Activated naive CD4-positive, alpha-beta T cell (primary cell): ENCODE results near the gene CCNY.
"Not testable (repeated sequence)": the region's sequence is repeated elsewhere in the genome, so short reads cannot be mapped to it uniquely, and the experiment has no call there.

Source experiments
- DNase-seq, 4 experiments: peaks; one replicate each; lab custom pipeline; 2025; lab: John Stamatoyannopoulos, UW

Gene CCNY

DNA sequence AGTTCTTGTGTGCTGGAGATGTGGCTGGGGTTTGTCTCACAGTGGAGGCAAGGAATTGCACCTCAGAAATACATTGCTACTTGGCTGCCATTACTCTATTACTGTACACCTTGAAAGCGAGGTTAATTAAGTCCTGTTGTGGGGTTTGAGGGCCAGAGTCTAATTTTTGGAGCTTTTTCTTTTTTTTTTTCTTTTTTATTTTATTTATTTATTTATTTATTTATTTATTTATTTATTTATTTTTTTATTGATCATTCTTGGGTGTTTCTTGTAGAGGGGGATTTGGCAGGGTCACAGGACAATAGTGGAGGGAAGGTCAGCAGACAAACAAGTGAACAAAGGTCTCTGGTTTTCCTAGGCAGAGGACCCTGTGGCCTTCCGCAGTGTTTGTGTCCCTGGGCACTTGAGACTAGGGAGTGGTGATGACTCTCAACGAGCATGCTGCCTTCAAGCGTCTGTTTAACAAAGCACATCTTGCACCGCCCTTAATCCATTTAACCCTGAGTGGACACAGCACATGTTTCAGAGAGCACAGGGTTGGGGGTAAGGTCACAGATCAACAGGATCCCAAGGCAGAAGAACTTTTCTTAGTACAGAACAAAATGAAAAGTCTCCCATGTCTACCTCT, 69.8 kb downstream of the CCNY start:
- not testable (repeated sequence) for DNase-seq

DNA sequence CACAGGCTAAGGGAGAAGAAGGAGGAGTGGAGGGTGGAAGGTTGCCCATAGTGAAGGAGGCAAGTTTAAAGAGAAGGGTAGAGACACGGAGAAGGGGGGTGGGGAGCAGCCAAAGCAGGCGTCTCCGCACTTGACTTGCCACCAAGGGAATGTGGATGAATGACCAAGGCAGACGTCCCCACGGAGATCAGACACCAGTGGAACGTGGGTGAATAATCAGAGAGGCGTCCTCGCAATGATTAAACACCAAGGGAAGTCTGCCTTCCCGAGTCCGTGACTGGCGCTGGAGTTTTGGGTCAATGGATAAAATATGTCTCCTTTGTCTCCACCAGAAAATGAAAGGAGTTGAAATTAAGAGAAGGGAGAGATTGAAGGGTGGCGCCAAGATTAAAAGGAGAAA, 71.4 kb downstream of the CCNY start:
- DNase-seq, result not testable (repeated sequence)

DNA sequence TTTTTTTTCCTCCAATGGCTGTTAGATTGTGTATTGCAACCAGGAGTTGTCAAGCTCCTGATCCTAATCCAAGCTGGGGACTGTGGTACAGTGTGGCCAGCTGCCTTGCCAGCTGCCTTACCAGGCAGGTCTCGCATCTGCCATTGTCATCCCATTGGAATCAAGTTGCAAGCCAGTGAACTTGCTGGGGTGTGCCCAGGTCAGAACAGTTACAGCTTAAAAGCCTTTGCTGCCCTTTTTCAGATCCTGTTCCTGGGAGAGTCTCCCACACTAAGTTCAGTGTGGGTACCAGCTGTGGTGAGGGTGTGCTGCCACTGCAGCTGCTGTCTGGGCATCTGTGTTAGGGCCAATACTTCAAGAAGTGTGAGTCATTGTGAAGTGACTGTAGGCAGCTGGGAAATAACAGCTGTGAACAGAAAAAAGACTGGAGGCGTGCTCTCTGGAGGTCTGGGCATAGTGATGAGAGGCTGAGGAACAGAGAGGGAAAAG, 72.8 kb downstream of the CCNY start:
- no peak for DNase-seq

DNA sequence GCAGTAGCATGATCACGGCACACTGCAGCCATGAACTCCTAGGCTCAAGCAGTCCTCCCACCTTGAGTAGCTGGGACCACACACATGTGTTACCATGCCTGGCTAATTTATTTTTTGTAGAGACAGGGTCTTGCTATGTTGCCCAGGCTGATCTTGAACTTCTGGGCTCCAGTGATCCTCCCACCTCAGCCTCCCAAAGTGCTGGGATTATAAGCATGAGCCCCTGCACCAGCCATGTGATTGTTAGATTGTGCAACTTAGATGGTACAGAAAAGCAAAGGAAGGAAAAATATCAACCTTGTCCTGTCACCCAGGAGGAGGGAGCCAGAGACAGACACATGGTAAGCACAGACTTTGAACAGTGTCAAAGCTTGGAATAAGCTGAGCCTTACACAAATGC, 73.5 kb downstream of the CCNY start:
- DNase-seq, result no peak

DNA sequence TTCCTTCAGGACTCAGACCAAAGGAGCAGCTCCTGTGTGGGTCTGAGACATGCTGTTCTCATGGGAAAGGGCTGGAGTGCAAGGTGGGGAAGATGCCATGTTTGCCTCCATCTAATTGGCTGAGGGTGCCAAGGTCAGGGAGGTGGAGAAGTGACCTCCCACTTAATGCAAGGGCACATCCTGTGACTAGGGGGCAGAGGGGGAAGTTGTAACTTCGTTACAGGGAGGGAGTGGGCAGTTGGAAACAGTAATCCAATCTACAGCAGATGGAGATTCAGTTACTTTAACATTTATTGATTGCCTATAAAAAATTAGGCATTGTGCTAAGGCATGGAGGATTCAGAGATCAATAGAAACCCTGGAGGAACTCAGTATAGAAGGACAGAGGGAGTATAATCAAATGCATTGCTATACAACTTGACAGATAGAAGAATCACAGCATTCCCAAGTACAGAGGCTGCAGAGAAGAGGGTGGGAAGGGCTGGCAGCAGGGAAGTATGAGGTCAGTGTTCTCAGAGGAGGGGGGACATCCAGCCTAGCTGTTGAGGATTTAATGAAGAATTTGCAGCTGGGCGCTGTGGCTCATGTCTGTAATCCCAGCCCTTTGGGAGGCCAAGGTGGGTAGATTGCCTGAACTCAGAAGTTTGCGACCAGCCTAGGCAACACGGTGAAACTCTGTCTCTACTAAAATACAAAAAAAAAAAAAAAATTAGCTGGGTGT, 75.9 kb downstream of the CCNY start:
- no peak for DNase-seq

DNA sequence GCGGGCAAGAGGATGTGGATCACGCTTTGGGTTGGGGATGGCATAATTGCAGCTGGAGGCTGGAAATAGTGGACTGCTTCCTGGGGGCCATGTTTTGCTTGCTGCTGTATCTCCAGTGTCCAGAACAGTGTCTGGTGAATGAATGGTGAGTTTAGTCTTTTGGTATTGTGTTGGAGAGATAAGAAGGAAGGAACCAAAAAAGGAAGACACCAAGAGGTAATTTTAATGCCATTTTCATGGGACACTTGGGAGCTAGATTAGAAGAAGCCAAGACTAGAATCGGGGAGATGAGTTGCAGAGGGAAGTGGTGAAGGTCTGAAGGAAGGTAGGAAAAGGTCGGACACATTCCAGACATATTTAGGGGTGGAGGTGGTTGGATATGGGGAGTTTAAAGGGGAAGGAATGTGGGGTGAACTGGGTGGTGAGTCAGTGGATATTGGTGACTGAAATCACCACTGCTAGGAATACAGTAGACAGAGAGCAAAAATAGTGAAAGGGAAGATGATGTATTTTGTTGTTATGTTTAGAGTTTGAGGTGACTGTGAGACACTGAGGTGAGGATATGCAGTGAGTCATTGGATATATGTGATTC, 76.7 kb downstream of the CCNY start:
- DNase-seq, result no peak

DNA sequence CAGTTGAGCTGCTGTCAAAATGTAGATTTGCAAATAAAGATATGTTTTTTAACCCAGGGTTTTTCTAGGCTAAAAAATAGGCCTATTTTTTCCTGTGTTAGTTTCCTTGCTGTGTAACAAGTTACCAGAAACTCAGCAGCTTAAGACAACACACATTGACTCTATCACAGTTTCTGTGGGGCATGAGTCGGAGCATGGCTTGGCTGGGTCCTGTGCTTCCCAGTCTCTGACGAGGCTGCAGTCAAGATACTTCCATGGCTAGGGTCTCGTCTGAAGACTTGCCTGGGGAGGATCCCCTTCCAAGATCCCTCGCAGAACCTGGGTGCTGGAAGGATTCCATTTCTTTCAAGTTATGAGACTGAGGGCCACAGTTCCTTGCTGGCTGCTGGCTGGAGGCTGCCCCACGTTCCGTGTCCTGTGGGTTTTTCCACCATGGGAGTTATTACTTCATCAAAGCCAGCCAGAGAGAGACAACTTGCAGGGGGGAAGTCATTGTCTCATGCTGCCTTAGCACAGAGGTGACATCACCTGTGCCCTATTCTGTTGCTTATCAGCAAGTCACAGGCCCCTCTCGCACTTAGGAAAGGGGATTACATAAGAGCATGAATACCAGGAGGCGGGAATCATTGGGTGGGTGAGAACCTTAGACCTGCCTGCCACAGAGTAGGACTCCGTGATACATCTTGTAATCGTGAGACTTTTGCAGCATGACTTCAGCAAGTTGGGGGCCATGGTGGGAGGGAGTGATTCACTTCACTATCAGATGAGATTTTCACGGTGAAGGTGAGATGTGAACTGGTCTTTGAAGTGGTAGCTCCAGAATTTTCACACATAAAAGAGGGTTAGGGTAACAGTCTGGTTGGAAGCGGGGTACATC, 77.9 kb downstream of the CCNY start:
- DNase-seq, result no peak

DNA sequence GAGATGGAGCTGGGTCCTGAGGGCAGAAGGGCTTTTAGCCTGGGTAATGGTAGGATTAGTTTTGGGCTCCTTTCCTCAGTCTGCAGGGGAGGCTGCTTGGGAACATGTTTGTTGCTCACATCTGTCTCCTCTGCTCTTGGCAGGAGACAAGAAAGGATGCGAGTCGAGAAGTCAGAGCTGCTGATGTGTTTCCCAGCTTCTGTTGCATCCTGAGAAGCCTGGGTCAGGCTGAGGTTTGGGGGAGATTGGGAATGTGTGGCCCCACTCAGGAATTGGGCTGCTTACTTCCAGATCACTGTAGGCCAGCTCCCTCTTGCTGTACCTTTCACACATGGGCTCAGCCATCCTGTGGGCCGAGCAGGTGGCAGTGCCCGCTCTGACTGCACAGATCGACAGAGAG, 79.2 kb downstream of the CCNY start:
- no peak for DNase-seq

DNA sequence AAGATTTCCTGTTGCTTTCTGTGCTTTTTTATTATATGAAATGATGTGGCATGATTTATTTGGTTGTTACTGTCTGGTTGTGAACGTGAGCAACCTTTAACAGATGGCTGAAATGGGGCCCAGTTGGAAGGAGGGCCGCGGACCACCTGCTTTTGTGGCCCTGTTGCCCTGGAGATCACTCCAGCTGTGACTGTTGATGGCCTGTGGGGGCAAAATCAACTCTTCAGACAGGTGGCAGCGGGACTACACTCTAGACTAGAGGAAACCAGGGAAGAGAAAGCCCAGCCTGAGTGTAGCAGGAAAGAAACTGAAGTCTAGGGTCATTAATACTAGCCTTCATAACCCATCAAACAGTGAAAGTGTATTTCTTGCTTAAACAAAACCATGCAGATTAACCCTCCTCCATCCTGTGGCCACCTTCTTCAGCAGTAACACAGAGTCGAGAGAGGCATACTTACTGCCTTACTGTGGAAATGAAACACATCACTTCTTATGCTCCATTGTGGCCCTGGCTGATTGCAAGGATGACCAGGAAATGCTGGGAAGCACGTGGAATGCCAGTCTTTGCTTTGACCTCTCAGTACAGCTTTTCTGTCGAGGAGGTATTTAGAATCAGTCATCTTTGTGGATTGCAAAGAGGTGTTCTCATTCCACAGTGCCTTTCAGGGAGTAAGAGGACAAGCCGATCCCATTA, 80.5 kb downstream of the CCNY start:
- no peak for DNase-seq

DNA sequence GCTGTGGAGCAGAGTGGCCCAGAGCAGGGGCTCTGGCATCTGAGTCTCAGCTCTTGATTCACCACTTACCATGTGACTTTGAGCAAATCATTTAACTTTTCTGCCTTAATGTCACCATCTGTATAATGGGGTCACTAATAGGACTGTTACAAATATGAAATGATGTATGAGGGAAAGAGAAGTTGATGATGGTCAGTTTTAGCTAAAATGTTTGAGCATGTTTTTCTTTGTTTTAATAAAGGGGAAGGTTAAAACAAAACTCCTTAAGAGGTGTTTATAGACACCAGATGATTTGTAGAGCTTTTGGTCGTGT, 81.0 kb downstream of the CCNY start:
- no peak for DNase-seq

DNA sequence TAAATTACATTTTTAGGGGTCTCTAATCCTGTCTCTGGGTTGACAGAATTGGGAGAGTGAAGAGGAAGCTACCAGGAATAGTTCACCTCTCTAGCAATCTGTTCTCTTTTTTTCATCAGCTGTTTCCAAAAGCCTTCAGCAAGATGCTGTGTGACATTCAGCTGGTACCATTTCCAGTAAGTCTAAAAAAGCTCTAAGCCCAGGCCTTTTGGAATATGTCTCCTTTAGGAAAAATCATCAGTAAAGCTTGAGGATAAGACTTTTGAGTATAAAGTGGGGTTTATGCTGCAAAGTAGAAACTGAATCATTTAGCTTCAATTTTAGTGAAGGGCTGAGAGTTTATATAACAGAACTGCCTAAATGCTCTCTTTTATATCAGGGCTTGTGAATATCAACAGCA, 81.5 kb downstream of the CCNY start:
- DNase-seq, result no peak

DNA sequence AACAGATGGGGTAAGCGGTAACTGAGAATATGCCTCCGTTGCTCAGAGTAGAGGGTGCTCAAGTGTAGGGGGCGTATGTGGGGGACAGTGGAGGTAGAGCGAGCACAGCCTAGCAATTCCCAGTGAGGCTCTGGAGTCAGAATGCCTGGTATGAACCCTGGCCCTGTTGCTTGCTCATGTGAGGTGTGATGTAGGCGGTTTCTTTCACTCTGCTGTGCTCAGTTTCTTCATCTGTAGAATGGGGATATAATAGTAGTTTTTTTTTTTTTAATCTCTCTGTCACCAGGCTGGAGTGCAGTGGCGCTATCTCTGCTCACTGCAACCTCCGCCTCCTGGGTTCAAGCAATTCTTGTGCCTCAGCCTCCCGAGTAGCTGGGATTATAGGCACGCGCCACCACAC, 82.3 kb downstream of the CCNY start:
- not testable (repeated sequence) for DNase-seq

DNA sequence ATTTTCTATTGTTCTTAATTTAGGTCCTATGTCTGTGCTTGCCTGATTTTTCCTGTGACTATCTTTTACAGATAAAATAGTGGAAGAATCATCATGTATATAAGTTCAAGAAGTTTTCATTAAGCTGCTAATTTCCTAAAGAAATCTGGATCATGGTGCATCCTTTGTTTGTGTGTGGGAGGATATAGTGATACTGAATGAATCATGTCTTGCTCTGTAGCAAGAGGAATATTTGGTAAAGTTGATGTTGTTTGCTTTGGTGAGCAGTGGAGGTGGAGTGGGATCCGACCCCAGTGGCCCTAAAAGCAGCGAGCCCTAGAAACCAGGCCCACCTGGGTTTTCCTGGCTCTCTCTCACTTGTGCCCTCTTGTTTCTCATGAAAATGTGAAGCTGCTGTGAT, 83.7 kb downstream of the CCNY start:
- DNase-seq, result no peak

DNA sequence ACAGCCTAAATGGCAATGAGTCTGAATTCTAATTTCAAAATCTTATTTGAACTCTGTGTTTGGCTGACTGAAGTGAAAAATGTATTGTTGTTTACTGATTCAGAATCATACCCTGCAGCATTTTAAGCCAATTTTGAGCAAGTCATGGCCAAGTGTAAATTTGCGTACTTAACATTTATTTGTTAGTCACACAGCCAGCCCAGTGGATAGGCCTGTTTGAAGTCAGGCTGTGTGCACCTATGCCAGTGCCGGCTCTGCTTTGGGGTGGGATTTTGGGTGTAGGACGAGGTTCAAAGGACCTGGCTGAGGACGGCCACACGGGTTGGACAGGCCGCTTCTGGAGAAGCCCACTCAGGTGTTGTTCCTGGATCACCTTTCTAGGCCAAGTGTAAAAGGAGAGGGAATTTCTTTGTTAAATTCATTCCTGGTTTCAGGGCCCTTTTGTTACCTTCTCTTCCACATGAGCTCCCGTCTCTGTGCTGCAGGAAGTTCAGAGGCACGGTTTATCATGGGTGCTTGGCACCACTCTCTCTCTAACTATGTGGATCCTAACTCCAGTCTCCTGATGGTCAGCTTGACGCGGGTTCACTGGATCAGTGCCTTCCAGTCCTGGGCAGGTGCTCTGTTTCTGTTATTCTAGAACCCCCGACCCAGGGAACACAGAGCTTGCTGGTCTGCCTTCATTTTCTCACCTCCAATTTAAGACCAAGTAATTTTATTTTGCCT, 84.7 kb downstream of the CCNY start:
- DNase-seq, result no peak

DNA sequence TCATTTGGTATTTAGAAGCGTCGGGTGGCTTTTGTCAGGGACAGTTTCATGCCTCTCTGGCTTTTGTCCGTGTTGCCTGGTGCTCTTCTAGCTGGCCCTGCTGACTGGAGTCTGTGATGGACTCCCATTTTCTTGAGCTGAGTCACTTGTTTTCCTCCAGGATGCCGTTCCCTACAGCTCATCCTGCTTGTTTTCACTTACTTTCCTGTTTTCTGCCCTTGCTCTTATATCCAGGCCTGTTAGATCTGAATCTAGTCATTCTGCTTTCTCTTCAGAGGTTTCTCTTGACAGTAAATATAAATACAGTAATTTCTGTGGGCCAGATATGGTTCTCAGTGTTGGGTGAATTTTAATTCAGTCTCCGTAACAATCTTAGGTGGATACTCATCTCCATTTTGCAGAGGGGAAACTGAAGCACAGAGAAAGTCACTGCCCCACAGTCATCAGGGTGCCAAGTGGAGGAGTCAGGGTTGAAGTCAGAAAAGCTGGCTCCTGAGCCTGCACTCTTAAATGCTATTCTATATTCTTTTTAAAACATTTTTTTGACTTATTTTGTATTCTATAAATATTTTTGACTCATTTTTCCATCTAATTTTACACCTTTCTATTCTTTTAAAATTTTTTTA, 85.4 kb downstream of the CCNY start:
- DNase-seq, result no peak

DNA sequence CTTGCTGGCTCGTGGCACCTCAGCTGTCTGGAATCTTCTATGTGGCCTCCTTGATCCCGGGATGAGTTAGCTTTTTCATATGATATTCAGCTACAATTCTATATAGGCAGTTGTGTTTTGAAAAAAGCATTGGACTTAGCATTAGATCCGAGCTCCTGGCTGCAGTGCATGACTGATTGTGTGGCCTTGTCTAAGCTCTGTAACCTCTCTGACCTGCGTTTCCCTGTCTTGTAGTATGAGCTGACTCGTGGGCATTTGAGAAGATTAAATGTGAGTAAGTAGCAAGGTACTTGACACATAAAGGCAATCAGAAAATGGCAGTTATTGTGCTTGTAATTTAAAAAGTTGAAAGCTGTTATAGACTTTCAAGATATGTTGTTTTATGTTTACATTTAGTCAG, 85.9 kb downstream of the CCNY start:
- DNase-seq, result no peak

DNA sequence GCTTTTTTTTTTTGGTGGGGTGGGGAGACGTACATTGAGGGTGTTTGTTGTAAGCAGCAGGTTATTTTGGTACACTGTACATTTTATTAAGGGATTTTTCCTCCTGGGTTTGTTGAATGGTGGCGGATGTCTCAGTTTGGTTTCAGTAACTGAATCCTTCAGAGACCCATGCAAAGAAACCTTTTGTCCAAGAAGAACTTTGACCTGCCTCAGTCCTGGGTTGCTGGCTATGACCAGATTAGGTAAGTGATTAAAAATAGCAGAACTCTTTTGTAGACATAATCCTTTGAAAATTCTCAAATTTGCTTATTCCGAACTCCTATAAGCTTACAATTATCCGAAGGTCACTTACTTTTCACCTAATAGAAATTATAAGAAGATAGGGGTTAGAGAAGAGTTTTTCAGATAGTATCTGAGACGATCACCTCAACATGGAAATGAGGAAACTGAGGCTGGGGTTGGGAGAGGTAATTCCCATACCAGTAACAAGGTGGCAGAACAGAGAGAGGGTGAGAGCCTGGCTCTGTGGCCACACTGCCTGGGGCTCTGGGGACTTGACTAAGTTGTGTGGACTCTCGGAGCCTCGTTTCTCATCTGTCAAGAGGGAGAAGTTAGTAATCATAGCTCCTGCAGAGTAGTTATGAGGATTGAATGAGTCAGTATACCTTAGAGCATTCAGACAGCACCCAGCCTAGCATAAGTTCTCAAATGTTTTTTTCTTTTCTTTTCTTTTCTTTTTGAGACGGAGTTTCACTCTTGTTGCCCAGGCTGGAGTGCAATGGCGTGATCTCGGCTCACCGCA, 87.4 kb downstream of the CCNY start:
- DNase-seq, result no peak

DNA sequence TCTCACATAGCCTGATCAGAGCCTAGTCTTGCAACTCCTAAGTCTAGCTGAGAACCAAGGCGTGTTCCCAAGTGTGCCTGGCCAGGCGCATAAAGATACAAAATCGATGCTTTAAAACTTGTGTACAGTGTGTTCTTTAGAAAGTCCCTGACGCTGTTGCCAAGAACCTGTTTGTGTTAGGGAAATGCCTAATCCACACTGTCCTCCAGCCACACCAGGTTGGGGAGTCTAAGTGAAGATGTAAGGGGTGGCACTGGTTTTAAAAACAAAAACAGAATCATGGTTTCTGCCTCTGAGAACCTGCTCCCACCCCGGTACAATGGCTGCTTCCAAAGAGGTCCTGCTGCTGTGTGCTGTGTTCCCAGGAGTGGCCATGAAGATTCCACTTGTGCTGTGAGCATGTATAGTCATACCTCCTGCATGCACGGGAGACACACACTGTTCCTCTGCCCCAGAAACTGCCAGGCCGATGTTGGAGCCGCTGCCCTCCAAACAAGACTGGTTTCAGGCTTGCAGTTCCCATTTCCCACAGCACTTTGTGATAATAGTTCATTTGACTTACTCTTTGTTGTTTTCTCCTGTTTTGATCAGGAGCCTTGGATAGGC, 88.5 kb downstream of the CCNY start:
- DNase-seq, result no peak

DNA sequence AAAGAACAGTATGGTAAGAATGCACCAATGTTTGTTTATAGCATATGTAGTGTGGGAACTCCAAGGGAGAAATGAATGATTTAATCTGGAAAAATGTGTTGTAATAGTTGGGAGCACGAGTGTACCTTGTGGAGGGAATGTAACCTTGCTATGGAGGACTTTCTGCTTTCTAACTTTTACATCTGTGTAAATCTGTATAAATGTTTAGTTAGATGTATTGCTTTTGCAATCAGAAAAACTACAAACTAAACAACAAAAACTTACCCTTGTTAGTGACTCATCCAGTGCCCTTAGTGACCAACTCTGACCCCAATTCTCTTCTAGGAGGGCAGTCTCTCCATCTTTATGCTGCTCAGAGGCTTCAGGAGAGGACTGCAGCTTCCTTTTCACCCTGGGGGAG, 89.3 kb downstream of the CCNY start:
- DNase-seq, result no peak

DNA sequence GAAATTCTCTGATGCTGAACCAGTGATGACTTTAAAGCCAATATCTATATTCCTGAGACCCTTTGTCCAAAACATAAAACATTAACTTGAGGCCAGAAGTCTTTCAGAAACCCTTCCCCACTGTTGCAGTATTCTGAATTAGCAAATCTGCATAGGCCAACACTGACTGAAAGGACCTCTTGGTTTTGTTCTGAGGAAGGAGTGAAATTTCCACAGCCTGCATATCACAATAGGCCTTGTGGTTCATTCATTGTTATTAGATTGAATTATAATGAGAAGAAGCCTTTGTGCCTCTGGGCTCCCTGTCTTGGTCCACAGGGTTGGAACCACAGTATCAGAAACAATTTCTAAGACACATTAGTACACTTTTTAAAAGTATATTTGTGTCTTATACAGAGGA, 90.3 kb downstream of the CCNY start:
- no peak for DNase-seq
